Measurements from ENCODE around the gene SPECC1L.

Gene SPECC1L

GRCh38 chr22:24289114-24289513, 18.5 kb downstream of the SPECC1L start:
- H3K27ac ChIP-seq (replicated peaks): no peak overlapping the region
- no peak for DNase-seq (ENCODE audit: low read depth in 1 of 2, low spot score in 1 of 2)
- H3K4me3 ChIP-seq (replicated peaks; ENCODE audit: insufficient read depth, low read length): no peak overlapping the region
- TF ChIP-seq POLR2AphosphoS5 (IDR thresholded peaks at IDR 0.05; ENCODE audit: low read depth): no peak
- TF ChIP-seq SPI1 (IDR thresholded peaks at IDR 0.05; ENCODE audit: borderline replicate concordance, low read depth): no peak
- no peak for TF ChIP-seq GABPA (IDR thresholded peaks at IDR 0.05; ENCODE audit: low read depth)
- no peak for TF ChIP-seq CTCF (IDR thresholded peaks at IDR 0.05; ENCODE audit: insufficient read depth, low read length)
- no peak for TF ChIP-seq REST (IDR thresholded peaks at IDR 0.05; ENCODE audit: insufficient replicate concordance, low read depth)
- no peaks in the 10 kb centered on the region for H3K27me3 ChIP-seq (ENCODE audit: insufficient read depth, poor library complexity, severe bottlenecking)

GRCh38 chr22:24289741-24290163, 19.1 kb downstream of the SPECC1L start:
- no peak overlapping the region for H3K4me3 ChIP-seq (replicated peaks; ENCODE audit: insufficient read depth, low read length)
- TF ChIP-seq SPI1 (IDR thresholded peaks at IDR 0.05; ENCODE audit: borderline replicate concordance, low read depth): no peak
- TF ChIP-seq REST (IDR thresholded peaks at IDR 0.05; ENCODE audit: insufficient replicate concordance, low read depth): no peak
- TF ChIP-seq CTCF (IDR thresholded peaks at IDR 0.05; ENCODE audit: insufficient read depth, low read length): no peak
- no peak for TF ChIP-seq POLR2AphosphoS5 (IDR thresholded peaks at IDR 0.05; ENCODE audit: low read depth)
- no peak for TF ChIP-seq GABPA (IDR thresholded peaks at IDR 0.05; ENCODE audit: low read depth)
- DNase-seq (ENCODE audit: low read depth in 1 of 2, low spot score in 1 of 2): no peak
- no peak overlapping the region for H3K27ac ChIP-seq (replicated peaks)
- H3K27me3 ChIP-seq (ENCODE audit: insufficient read depth, poor library complexity, severe bottlenecking): no peaks in the 10 kb centered on the region

- TF ChIP-seq POLR2AphosphoS5 (IDR thresholded peaks at IDR 0.05; ENCODE audit: low read depth): no peak
- no peak for TF ChIP-seq GABPA (IDR thresholded peaks at IDR 0.05; ENCODE audit: low read depth)
- TF ChIP-seq SPI1 (IDR thresholded peaks at IDR 0.05; ENCODE audit: borderline replicate concordance, low read depth): no peak
- no peak for TF ChIP-seq CTCF (IDR thresholded peaks at IDR 0.05; ENCODE audit: insufficient read depth, low read length)
- TF ChIP-seq REST (IDR thresholded peaks at IDR 0.05; ENCODE audit: insufficient replicate concordance, low read depth): no peak
- H3K4me3 ChIP-seq (replicated peaks; ENCODE audit: insufficient read depth, low read length): no peak overlapping the region
- no peak overlapping the region for H3K27ac ChIP-seq (replicated peaks)
- no peaks in the 10 kb centered on the region for H3K27me3 ChIP-seq (ENCODE audit: insufficient read depth, poor library complexity, severe bottlenecking)
- DNase-seq (ENCODE audit: low read depth in 1 of 2, low spot score in 1 of 2): no peak
These were observed 19.8 kb downstream of the SPECC1L start for GRCh38 chr22:24290459-24290858.
